ENCODE data around the gene HMGXB3. TPM values are rescaled to one million over a fixed set of nuclear protein-coding genes. Genes with fewer than 3 reads are reported as not detected.

Gene HMGXB3
- total RNA-seq, 1 experiment from 2014 or later: 26.9 TPM

GRCh38 chr5:149998281-149998680, 2.3 kb upstream of the HMGXB3 start:
- peaks cover 0 to 12% (median 2%) of the 10 kb centered on the region in 3 experiments; a peak in 4 of 7 replicates for H3K36me3 Mint-ChIP-seq (ENCODE audit: insufficient read depth in 1 of 3, low read depth in 3 of 3)
- Histone ChIP-seq H4K20me1 (ENCODE audit: control insufficient read depth, insufficient read depth, insufficient read length) (no peaks in the 10 kb centered on the region), H2AK5ac (ENCODE audit: insufficient read length, low read length) (no peak overlapping the region), H3K27me3 (ENCODE audit: insufficient read depth, low read length) (no peaks in the 10 kb centered on the region), H3K56ac (ENCODE audit: insufficient read length, low read depth, low read length) (no peak overlapping the region), H3K23ac (ENCODE audit: insufficient read length, low read depth, low read length) (no peak overlapping the region), H3K18ac (ENCODE audit: insufficient read length, low read depth, low read length) (no peak overlapping the region), H3K23me2 (ENCODE audit: insufficient read length, low read depth, low read length, poor library complexity, severe bottlenecking) (peaks cover 13% of the 10 kb centered on the region), H4K8ac (replicated peaks; ENCODE audit: insufficient read length, low read depth, low read length) (no peak overlapping the region), H2AFZ (ENCODE audit: low read length) (no peak overlapping the region), H3T11ph (ENCODE audit: low read length) (no peak overlapping the region), H3K9ac (ENCODE audit: extremely low read depth, insufficient read length, low read length) (no peak overlapping the region), H2BK5ac (ENCODE audit: insufficient read length, low read length) (no peak overlapping the region), H2BK20ac (ENCODE audit: low read depth, low read length, poor library complexity, severe bottlenecking) (no peak overlapping the region), H3K4me2 (ENCODE audit: insufficient read depth, insufficient read length, low read length) (no peak overlapping the region), H2BK120ac (ENCODE audit: low read depth, low read length, poor library complexity, severe bottlenecking) (no peak overlapping the region), H3K79me2 (ENCODE audit: insufficient read depth, low read length) (no peaks in the 10 kb centered on the region; the same call in 1 of the 2 replicates), H3K4ac (ENCODE audit: low read depth, low read length) (no peak overlapping the region), H3K27ac (ENCODE audit: insufficient read length, low read depth, low read length) (no peak overlapping the region), H4K5ac (ENCODE audit: insufficient read length, low read depth, low read length) (no peak overlapping the region), H3K9me3 (ENCODE audit: control insufficient read depth, low read depth, low read length) (no peaks in the 10 kb centered on the region), H4K91ac (ENCODE audit: insufficient read length, low read depth, low read length) (no peak overlapping the region), H2BK15ac (ENCODE audit: low read depth, low read length) (no peak overlapping the region), H3K79me1 (ENCODE audit: insufficient read depth, low read depth, low read length, poor library complexity, severe bottlenecking) (no peaks in the 10 kb centered on the region), H3K4me1 (ENCODE audit: insufficient read depth, low read length) (peaks cover 2% of the 10 kb centered on the region; the same call in 1 of the 2 replicates), H2BK12ac (ENCODE audit: insufficient read length, low read depth, low read length) (no peak overlapping the region), H3K14ac (ENCODE audit: insufficient read depth, low read length) (no peak overlapping the region)
- WGBS (ENCODE audit: extremely low coverage, insufficient read length, low lambda C conversion rate): no CpG with 5 or more reads among the region's 3 CpGs
- H3K27me3 Mint-ChIP-seq (ENCODE audit: low read depth): no peaks in the 10 kb centered on the region
- no peaks in the 10 kb centered on the region; a peak in 1 of 5 replicates for H3K9me3 Mint-ChIP-seq
- no peak overlapping the region for H3K27ac Mint-ChIP-seq
- no peak overlapping the region for H3K4me3 Mint-ChIP-seq
- no peak for DNase-seq
- TF ChIP-seq CTCF (conservative IDR thresholded peaks at IDR 0.05): no peak
- peaks cover 19 to 23% of the 10 kb centered on the region in 2 experiments for H3K4me1 Mint-ChIP-seq

Measured in H9 (cell line).